GM18526 (cell line): Measurements from ENCODE around the gene MARF1.

Experiments
- POLR2A ChIP-seq: IDR thresholded peaks from 3 replicates; pipeline ENCODE4 v1.6.1; 2011; ENCODE audit not compliant: insufficient read length; ENCODE audit errors: extremely low read depth

The MARF1 gene

DNA sequence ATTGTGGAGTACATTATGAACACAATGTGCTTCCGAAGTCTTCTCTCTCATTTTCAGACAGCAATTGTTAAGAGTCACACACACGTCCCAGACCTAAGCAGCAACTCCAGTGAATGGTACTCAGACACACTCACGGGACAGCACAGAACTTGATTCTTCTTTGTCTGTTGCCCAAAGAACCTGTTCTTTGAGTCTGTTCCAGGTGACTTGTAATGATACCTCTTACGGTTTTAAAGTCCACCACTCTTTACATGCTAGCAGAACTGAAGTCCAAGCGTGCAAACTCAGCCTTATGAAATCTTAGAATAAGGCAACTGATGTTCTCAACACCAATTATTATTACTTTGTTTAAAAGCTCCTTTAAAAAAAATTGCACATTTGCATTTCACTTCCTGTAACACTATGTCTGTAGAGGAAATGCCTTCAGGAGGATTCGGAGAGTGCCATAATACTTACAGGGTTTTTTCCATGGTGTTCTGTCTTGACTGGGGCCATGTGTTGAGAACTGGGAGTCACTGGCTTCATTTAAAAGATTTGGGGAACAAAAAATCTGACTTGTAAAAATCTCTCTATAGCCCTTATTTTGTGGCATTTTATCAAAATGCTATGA is 48.1 kb downstream of the MARF1 start:
- no peak for TF ChIP-seq POLR2A

DNA sequence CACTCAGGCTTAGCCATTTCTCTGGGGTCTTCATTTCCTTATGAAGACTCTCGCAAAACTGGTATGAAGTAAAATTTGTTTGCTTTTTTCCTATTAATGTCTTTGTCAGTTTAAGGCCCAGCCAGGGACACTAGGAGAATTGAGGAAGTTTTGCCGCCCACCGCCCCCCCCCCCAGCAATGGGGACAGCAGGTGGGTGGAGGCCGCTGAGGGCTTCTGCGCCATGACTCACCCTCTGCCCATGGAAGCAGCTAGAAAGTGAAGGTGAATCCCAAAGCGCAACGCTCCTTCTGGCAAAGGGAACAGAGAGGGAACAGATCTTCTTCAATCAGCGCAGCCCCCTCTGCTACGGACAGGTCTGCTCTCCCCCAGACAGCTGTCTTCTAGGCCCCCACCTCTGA is 49.7 kb downstream of the MARF1 start:
- TF ChIP-seq POLR2A = no peak

DNA sequence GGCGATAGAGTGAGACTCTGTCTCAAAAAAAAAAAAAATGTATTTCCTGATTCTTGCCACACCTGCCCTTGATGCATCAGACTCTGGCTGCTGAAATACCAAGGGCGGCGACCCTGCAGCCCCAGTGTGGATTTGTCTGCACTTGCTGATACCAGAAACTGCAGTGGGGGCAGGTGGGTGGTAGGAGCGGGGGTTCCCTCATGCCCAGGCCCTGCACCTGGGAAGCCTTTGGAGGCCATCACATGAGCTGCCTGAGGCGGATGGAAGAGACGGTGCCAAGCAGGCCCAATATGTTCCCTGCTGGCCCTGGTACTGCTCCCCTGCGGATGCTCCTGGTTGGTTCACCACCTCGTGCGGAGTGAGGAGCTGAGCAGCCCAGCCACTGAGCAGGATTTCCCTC is 50.6 kb downstream of the MARF1 start:
- no peak for TF ChIP-seq POLR2A

DNA sequence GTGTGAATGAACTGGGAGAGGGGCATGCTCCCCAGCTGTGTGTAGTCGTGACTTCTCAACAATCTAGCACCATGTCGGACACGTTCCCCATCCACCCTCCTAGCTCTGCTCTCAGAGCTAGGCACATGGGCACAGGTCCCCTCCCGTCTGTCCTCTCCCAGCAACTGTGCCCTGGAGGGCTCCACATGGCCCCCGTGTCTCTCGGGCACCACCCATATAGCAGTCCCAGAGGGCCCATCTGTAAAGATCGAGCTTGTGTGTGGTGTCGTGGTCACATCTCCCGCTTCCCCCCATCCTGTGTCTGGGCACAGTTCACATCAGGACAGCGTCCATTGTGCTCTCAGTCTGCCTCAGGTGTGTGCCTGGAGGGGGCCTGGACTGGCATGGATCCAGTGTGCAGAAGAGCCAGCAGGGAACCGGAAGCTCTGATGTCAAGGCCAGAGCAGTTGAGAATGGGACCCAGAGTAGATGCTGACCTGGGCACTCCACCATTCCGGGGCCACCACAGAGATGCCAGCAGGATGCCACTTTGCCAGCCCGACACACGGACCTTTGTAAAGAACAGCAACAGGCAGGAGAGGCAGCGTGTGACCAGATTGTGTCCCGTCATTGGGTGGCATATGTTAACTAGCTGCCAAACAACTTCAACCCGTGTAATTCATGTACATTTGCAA is 55.7 kb downstream of the MARF1 start:
- TF ChIP-seq POLR2A = no peak

DNA sequence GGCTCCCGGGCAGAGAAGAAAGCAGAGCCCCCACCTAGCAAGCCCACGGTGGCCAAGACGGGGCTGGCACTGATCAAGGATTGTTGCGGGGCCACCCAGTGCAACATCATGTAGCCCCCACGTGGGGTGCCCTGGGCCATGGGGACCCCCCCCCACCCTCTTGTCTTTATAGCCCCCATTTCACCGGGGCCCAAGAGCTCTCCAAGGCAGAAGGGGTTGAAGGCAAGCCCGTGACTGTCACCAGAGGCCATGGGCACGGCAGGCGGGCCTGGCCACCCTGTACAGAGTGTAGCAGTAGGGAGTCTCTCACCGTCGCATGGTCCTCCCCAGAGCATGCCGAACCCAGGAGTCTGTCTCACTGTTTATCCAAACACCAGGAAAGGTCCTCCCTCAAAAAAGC is 56.2 kb downstream of the MARF1 start:
- TF ChIP-seq POLR2A = no peak

DNA sequence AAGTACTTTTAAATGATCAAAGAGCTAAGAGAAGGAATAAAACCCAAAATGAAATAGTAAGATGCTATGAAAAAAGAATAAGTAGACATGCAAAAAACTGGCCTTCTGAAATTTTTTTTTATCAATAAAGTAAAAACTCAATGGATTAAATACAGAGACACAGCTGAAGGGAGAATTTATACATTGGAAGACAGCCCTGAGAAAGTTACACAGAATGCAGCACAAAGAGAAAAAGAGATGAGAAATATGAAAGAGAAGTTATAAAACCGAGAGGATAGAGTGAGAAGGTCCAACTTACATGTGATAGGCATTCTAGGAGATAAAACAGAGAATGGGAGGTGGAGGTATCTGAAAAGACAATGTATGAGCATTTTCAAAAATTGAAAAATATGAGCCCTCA is 57.0 kb downstream of the MARF1 start:
- no peak for TF ChIP-seq POLR2A

DNA sequence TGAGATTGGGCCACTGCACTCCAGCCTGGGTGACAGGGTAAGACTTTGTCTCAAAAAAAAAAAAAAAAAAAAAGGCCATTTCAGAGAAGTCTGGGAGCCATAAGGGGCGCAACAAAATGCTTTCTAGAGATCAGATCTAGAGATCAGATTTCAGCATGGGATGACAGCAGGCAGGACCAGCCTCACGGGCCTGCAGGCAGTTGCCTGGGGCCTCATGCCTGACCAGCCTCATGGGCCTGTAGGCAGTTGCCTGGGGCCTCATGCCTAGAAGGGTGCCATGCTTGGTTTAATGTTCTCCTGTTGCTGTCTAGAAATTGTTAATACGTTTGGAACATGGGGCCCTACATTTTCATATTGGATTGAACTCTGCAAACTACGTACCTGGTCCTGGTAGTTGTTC is 59.4 kb downstream of the MARF1 start:
- no peak for TF ChIP-seq POLR2A

DNA sequence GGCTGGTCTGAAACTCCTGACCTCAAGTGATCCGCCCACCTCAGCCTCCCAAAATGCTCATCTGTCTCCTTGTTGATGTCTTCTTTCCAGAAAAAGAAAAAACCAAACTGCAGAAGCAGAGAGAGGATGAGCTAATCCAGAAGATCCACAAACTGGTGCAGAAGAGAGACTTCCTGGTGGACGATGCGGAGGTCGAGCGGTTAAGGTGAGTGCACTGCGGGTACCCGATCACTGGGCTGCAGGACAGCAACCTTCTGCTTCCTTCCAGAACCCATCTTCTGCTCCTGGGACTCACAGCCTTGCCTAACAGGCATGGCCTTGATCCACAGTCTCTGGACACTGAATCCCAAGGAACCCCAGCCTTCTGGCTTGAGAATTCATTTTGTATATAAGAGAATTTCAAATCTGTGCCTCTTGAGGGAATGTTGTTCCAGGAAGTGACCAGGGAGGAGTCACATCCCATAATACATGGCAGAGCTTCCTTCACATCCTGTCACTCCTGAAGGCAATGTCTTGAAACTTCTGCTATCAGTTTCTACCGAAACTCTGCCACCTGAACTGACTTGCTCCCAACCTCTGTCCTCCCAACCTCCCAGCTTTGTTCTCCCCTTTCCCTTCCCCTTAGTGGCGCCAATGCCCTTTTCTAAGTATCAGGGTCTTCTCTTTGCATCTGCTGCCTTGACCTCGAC is 61.7 kb downstream of the MARF1 start:
- TF ChIP-seq POLR2A = no peak

DNA sequence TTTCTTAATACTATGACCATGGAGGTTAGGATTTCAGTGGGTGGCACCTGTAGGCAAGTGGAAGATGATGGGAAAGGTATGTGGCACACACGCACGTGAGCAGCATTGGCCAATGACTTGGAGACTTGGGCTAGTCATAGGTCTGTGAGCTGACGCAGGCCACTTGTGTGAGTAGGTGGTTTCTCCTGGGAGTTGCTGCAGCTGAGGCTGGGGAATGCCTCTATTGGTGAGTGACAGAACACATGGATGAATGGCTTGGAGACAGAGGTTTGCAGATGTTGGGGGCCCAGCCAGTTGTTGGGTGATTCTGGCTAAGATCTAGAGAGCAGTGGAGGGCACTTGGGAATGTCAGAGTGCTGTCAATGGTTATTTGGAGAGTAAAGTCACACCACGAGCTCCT is 64.1 kb downstream of the MARF1 start:
- TF ChIP-seq POLR2A = no peak

DNA sequence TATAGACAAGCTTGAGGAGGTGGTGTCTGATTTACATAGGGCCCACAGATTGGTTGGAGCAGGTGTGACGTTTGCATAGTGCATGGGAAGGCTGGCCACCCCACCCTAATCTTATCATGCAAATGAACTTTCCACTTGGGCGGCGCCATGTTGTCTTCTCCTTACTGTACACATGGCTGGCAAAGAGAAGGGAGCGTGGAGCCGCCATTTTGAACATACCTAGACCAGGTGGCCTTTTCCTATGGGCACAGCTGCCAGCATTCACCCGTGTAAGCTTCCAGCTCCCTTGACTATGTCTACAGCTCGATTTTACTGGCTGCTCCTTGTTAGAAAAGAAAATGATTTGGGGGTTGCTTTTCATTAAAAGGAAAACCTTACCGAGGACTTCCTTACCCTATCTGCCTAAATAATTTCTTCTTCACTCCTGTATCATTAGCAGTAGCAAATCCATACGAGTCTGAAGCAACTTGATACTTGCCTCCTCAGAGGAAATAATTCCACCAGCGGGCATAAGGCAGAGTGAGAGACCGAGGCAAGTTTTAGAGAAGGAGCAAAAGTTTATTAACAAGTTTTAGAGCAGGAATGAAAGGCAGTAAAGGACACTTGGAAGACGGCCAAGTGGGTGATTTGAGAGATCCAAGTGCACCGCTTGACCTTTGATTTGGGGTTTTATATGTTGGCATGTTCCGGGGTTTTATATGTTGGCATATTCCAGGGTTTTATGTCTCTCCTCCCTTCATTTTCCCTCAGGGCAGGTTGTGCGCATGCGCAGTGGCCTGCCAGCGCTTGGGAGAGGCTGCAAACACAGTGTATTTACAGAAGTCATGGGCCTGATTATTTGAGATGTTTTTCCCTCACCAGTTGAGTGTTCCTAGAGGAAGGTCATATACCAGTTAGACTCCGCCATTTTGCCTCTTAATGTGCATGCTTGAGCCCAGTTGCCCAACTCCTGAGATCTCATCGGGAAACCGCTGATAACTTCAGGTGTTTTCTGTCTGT is 65.7 kb downstream of the MARF1 start:
- TF ChIP-seq POLR2A = no peak

DNA sequence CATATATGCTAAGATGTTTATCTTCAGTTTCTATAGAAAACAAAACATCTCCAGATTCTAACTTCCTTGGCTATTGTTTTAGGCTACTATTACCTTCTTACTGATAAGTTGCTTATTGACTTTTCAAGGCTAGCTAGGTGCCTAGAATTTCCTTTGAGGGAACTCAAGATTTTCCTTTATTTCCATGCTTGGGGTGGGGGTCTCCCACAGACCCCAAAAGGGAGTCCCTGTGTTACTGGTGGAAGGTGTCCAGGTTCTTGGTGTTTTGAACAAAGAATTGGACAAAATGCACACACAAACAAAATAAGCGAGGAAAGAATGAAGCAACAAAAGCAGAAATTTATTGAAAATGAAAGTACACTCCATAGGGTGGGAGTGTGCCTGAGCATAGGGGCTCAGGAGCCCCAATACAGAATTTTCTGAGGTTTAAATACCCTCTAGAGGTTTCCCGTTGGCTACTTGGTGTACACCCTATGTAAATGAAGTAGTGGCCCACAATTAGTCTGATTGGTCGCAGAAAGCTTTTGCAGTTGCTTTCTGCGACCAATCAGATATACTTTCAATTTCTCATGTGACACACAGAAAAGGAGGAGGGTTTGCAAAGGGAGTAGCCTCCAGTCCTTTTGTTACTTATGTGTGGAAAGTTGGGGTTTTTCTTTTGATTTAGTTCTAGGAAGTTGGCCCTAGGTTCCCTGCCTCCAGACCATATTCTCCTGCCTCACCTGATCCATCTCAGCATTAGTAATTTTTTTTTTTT is 67.5 kb downstream of the MARF1 start:
- TF ChIP-seq POLR2A = no peak

DNA sequence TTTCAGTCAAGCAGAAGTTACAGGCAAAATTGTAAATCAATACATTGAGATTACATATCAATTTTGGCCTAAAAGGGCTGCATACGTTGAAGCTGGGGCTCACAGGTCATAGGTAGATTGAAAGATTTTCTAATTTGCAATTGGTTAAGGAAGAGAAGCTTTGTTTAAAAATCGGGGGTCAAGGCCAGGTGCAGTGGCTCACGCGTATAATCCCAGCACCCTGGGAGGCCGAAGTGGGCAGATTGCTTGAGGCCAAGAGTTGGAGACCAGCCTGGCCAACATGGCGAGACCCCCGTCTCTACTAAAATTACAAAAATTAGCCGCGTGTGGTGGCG is 68.4 kb downstream of the MARF1 start:
- no peak for TF ChIP-seq POLR2A

DNA sequence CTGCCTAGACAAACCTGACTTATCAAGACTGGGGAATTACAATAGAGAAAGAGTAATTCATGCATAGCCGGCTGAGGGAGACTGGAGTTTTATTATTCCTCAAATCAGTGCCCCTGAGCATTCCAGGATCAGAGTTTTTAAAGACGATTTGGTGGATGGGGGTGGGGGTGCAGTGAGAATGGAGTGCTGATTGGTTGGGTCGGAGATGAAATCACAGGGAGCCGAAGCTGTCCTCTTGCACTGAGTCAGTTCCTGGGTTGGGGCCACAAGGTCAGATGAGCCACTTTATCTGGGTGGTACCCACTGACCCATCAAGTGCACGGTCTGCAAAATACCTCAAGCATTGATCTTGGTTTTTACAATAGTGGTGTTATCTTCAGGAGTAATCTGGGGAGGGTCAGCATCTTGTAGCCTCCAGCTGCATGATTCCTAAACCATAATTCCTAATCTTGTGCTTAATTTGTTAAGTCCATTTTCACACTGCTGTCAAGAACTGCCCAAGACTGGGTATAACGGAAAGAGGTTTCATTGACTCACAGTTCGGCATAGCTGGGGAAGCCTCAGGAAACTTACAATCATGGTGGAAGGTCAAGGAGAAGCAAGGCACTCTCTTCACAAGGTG is 69.6 kb downstream of the MARF1 start:
- no peak for TF ChIP-seq POLR2A

DNA sequence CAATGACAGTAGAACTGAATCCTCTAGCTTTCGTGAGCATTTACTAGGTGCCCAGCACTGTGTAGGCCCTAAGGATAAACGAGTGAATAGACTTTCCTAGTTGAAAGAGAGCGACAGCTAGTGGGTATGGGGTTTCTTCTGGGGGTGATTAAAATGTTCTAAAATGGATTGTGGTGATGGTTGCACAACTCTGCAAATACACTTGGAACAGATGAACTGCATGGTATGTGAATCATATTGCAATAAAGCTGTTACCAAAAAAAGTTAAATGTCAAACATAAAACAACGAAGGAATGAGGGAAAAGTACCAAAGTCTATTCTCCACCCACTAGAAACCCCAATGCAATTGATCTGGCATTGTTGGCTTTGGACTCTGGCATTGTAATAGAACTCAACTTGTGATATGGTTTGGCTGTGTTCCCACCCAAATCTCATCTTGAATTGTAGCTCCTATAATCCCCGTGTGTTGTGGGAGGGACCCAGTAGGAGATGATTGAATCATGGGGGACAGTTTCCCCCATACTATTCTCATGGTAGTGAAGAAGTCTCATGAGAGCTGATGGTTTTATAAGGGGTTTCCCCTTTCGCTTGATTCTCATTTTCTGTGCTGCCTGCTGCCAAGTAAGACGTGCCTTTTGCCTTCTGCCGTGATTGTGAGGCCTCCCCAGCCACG is 70.5 kb downstream of the MARF1 start:
- TF ChIP-seq POLR2A = no peak
